Measurements from ENCODE around the gene SOHLH2. TPM values are rescaled to one million over a fixed set of nuclear protein-coding genes. Genes with fewer than 3 reads are reported as not detected.

Gene SOHLH2
- total RNA-seq, 1 experiment from 2014 or later, result not detected

DNA sequence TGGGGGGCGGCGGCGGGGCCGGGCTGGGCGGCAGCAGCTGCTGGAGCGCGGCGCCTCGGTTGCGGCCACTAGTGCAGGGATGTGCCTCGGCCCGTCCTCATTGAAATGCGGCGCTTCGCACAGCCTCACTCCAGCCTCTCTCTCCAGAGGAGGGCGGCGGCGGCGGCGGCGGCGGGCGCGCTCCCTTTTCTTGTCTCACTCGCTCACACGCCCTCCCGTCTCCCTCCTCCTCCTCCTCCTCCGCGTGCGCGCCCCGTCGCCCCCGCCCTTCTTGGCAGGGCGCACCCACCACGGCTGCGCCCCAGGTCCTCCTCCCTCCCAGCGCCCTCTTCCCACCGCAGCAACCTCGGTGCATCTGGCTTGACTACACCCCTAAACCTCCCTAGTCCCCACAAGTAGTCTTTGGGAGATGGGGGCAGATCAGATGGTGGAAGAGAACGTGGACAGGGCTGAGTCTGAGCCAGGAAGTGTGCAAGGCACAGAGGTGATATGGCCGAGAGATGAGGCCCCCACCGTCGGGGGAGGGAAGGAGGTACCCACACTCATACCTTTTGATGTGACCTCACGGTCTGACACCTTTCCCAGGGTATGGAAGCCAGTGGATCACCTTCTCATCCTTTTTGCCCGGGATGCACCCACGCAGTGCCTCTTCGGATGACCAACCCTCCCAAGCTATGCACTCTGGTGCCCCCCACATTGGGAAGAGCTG is 83.0 kb downstream of the SOHLH2 start, which contains the start of gene DCLK1:
TSS of gene DCLK1 (minus strand) at position 161 of the 709 bp plus-strand sequence.
- DNase-seq, result no peak
- intact Hi-C loops (cut with micrococcal nuclease; ENCODE audit: unreplicated experiment), result no loop called here
- CTCF ChIA-PET, result no interaction called here
- Mint-ChIP-seq H3K4me1 (ENCODE audit: low read depth, unreplicated experiment) (no peaks in the 10 kb centered on the region), H3K27ac (ENCODE audit: unreplicated experiment) (no peak within 1 kb of the TSS), H3K36me3 (ENCODE audit: insufficient read depth, unreplicated experiment) (no peaks in the 10 kb centered on the region), H3K9me3 (ENCODE audit: low read depth, unreplicated experiment) (no peaks in the 10 kb centered on the region), H3K27me3 (ENCODE audit: unreplicated experiment) (peaks cover 34% of the 10 kb centered on the region), H3K4me3 (ENCODE audit: low read depth, unreplicated experiment) (no peak within 1 kb of the TSS)
- no TSS peak for BruUV-seq (replicated peaks)
- TF ChIP-seq, protein P1, sequence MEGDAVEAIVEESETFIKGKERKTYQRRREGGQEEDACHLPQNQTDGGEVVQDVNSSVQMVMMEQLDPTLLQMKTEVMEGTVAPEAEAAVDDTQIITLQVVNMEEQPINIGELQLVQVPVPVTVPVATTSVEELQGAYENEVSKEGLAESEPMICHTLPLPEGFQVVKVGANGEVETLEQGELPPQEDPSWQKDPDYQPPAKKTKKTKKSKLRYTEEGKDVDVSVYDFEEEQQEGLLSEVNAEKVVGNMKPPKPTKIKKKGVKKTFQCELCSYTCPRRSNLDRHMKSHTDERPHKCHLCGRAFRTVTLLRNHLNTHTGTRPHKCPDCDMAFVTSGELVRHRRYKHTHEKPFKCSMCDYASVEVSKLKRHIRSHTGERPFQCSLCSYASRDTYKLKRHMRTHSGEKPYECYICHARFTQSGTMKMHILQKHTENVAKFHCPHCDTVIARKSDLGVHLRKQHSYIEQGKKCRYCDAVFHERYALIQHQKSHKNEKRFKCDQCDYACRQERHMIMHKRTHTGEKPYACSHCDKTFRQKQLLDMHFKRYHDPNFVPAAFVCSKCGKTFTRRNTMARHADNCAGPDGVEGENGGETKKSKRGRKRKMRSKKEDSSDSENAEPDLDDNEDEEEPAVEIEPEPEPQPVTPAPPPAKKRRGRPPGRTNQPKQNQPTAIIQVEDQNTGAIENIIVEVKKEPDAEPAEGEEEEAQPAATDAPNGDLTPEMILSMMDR (IDR thresholded peaks at IDR 0.05; ENCODE audit: unreplicated experiment), result no peak

DNA sequence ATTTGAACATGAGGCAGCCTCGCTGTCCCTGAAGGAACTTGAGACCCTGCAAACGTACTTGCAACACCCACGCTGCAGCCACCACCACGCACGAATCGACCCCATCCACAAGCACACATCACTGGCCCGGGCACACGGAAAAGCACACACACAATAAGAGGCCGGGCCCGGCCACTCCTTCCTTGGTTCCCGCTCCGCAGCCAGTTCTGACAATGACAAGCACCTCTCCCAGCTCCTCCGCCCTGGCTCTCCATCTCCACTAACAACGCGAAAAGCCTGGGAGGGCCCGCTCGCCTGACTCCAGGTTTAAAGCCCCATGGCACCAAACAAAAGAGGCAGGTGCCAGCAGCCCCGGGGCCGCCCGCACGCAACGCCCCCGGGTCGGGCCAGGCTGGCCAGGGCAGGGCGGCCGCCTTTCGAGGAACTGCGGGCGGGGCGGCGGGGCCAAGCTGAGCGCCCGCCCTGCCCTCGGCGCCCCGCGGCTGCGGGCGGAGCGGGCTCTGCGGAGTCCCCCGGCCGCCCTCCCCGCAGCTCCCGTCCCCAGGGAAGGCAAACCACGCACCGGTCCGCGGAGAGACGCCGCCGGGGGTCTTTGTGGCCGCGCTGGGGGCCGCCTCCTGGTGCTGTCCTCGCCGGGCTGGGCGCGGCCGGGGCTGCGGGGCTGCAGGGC is 83.7 kb downstream of the SOHLH2 start:
- H3K27ac Mint-ChIP-seq (ENCODE audit: unreplicated experiment), result no peak overlapping the region
- intact Hi-C loops (cut with micrococcal nuclease; ENCODE audit: unreplicated experiment), result no loop called here
- no TSS peak for BruUV-seq (replicated peaks)
- CTCF ChIA-PET, result interaction anchor here (0.5 kb wide), 1 partner anchor 138 kb away, joined by 5 read pairs; no protein-coding TSS in a partner anchor
- H3K4me1 Mint-ChIP-seq (ENCODE audit: low read depth, unreplicated experiment), result no peaks in the 10 kb centered on the region
- TF ChIP-seq, protein P1 (IDR thresholded peaks at IDR 0.05; ENCODE audit: unreplicated experiment), result no peak
- peaks cover 27% of the 10 kb centered on the region for H3K27me3 Mint-ChIP-seq (ENCODE audit: unreplicated experiment)
- H3K4me3 Mint-ChIP-seq (ENCODE audit: low read depth, unreplicated experiment), result no peak overlapping the region
- DNase-seq, result no peak
- H3K36me3 Mint-ChIP-seq (ENCODE audit: insufficient read depth, unreplicated experiment), result no peaks in the 10 kb centered on the region
- no peaks in the 10 kb centered on the region for H3K9me3 Mint-ChIP-seq (ENCODE audit: low read depth, unreplicated experiment)

GRCh38 chr13:36130193-36130551 is 84.2 kb downstream of the SOHLH2 start:
- peaks cover 22% of the 10 kb centered on the region for H3K27me3 Mint-ChIP-seq (ENCODE audit: unreplicated experiment)
- no peaks in the 10 kb centered on the region for H3K36me3 Mint-ChIP-seq (ENCODE audit: insufficient read depth, unreplicated experiment)
- BruUV-seq (replicated peaks), result no TSS peak
- no peaks in the 10 kb centered on the region for H3K4me1 Mint-ChIP-seq (ENCODE audit: low read depth, unreplicated experiment)
- no peak overlapping the region for H3K4me3 Mint-ChIP-seq (ENCODE audit: low read depth, unreplicated experiment)
- TF ChIP-seq, protein P1 (IDR thresholded peaks at IDR 0.05; ENCODE audit: unreplicated experiment), result no peak
- intact Hi-C loops (cut with micrococcal nuclease; ENCODE audit: unreplicated experiment), result no loop called here
- CTCF ChIA-PET, result no interaction called here
- no peak overlapping the region for H3K27ac Mint-ChIP-seq (ENCODE audit: unreplicated experiment)
- H3K9me3 Mint-ChIP-seq (ENCODE audit: low read depth, unreplicated experiment), result no peaks in the 10 kb centered on the region
- DNase-seq, result no peak

- BruUV-seq (replicated peaks), result no TSS peak
- DNase-seq, result no peak
- no peaks in the 10 kb centered on the region for H3K36me3 Mint-ChIP-seq (ENCODE audit: insufficient read depth, unreplicated experiment)
- H3K9me3 Mint-ChIP-seq (ENCODE audit: low read depth, unreplicated experiment), result no peaks in the 10 kb centered on the region
- H3K27me3 Mint-ChIP-seq (ENCODE audit: unreplicated experiment), result peaks cover 16% of the 10 kb centered on the region
- intact Hi-C loops (cut with micrococcal nuclease; ENCODE audit: unreplicated experiment), result no loop called here
- CTCF ChIA-PET, result no interaction called here
- TF ChIP-seq, protein P1 (IDR thresholded peaks at IDR 0.05; ENCODE audit: unreplicated experiment), result no peak
- no peaks in the 10 kb centered on the region for H3K4me1 Mint-ChIP-seq (ENCODE audit: low read depth, unreplicated experiment)
- no peak overlapping the region for H3K4me3 Mint-ChIP-seq (ENCODE audit: low read depth, unreplicated experiment)
- H3K27ac Mint-ChIP-seq (ENCODE audit: unreplicated experiment), result no peak overlapping the region
Measured at GRCh38 chr13:36129539-36129938, 84.8 kb downstream of the SOHLH2 start.

All from Calu3 (cell line).